GM19351 (cell line): ENCODE results near the gene FRMD5.

Source experiments
- ATAC-seq: cut with Tn5 transposase; IDR thresholded peaks from one replicate; pipeline ENCODE4 v1.9.1; 2021; ENCODE audit warnings: mild to moderate bottlenecking, moderate library complexity; ENCODE audit not compliant: unreplicated experiment

The FRMD5 gene

DNA sequence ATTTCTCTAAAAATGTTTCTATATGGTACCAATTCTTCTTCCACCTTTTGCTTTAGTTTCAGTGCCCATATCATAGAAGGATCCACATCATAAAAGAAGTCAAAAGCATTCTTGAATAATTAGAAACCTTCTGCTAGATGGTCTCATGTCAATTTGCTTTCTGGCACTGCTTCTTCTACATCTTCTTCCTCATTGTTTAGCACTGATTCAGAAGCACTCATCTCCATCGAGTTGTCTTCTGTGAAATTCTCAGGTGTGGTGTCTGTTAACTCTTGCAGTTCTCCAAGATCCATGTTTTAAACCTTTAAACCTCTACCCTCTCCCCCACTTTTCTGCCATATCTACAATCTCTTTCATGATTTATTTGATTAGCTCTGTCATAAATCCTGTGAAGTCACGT lies 213.5 kb downstream of the FRMD5 start:
- no peak for ATAC-seq

DNA sequence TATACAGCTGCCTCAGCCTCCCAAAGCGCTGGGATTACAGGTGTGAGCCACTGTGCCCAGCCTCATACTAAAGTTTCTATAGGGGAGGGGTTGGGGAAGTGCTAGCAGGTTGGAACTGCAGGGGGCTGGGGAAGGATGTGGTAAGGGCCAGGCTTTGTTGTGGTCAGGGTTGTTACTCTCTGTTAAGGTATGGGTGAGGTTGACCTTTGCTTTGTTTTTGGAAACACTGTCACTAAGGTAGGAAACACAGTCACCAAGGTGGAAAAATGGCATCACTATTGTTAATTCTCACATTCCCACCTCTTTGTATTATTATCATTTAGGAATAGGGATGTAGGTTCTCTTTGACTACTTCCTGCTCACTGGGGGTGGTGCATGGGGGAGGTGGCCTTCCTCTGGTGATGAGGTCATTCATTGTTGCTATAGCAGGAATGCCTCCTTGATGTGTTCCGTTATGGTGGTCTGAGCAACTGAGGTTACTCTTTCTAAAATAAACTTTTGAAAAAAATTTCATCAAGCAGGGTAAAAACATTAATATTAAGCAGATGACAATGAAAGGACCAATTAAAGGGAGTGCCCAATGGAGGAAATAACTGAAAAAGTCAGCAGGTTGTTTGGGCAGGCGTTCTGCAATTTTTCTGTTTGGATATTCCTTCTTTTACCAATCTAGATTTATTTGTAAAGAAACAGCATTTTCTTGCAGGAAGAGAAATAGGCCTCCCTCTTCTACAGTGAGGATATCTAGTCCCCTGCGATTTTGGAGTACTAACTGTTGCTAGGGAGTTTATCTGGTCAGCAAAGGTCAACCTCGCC lies 217.8 kb downstream of the FRMD5 start:
- peak; percentile 92 for ATAC-seq

DNA sequence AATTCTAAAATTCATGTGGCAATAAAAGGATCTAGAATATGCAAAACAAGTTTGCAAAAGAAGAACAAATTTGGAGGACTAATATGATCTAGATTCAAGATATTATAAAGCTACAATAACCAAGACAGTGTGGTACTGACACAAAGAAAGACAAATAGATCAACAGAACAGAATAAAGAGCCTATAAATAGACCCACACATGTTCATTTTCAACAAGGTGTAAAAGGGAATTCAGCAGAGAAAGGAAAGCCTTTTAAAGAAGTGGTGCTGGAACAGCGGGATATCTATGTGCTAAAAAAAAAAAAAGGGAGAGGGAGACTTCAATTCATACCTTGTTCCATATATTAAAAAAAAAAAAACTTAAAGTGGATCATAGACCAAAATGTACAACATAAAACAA lies 219.3 kb downstream of the FRMD5 start:
- ATAC-seq: no peak

- ATAC-seq: no peak
Observed at GRCh38 chr15:43975326-43975725, 219.7 kb downstream of the FRMD5 start.

- no peak for ATAC-seq
Observed at GRCh38 chr15:43974852-43975251, 220.2 kb downstream of the FRMD5 start.

GRCh38 chr15:43969802-43970375 lies 225.2 kb downstream of the FRMD5 start:
- no peak for ATAC-seq

- no peak for ATAC-seq
Observed at GRCh38 chr15:43968551-43968950, 226.5 kb downstream of the FRMD5 start.

- ATAC-seq: no peak
Observed at GRCh38 chr15:43966646-43967045, 228.4 kb downstream of the FRMD5 start.

GRCh38 chr15:43958861-43959330 lies 236.2 kb downstream of the FRMD5 start:
- no peak for ATAC-seq

- no peak for ATAC-seq
Observed at GRCh38 chr15:43957724-43958123, 237.3 kb downstream of the FRMD5 start.

GRCh38 chr15:43955140-43955539 lies 239.9 kb downstream of the FRMD5 start:
- no peak for ATAC-seq

GRCh38 chr15:43954181-43954621 lies 240.9 kb downstream of the FRMD5 start:
- no peak for ATAC-seq

DNA sequence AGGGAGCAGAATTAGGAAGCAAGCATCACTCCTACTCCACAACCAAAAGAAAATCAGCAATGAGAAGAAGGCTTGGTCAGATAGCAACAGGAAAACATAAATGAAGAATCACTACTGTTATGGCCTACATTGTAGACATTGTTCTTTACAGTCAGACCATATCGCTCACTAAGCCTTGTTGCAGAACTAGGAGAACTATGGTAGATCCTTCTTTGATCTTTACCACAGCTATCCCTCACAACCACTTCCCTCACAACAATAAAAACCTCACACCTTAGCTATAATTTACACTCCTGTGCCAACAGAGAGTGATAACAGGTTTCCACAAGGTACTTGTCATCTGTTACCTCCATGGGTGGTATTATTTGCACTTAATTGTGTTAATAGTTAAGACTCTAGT lies 241.7 kb downstream of the FRMD5 start:
- no peak for ATAC-seq

DNA sequence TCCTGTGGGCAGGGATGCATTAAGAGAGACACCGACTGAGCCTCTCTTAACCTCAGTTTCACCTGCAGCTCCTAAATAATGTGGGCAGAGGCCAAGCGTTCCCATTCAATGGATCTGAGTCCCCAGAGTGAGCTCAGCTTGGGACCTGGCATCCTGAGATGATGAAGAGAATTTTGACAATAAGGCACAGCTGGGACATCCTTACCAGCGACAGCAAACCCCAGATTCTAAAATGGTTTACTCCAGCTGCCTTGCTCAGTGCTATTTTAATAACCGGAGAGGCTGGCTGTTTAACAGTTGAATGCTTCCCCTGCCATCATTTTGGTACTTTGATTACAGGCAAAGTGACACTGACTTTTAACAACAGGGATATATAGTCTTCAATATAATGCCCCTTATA lies 244.5 kb downstream of the FRMD5 start:
- no peak for ATAC-seq

GRCh38 chr15:43948691-43949325 lies 246.3 kb downstream of the FRMD5 start:
- ATAC-seq: peak; percentile 88

DNA sequence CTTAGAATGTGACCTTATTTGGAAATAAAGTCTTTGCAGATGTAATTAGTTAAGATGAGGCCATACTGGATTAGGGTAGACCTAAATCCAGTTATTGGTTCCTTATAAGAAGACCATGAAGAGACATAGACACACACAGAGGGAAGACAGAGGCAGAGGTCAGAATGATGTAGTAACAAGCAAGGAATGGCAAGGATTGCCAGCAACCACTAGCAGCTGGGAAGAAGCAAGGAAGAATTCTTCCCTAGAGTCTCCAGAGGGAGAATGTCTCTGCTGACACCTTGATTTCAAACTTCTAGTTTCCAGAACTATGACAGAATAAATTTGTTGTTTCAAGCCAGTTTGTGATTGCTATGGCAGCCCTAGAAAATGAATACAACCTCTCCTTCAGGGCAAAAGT lies 251.6 kb downstream of the FRMD5 start:
- ATAC-seq: no peak

- ATAC-seq: no peak
Observed at GRCh38 chr15:43942194-43942593, 252.9 kb downstream of the FRMD5 start.

GRCh38 chr15:43941555-43941954 lies 253.5 kb downstream of the FRMD5 start:
- ATAC-seq: no peak

DNA sequence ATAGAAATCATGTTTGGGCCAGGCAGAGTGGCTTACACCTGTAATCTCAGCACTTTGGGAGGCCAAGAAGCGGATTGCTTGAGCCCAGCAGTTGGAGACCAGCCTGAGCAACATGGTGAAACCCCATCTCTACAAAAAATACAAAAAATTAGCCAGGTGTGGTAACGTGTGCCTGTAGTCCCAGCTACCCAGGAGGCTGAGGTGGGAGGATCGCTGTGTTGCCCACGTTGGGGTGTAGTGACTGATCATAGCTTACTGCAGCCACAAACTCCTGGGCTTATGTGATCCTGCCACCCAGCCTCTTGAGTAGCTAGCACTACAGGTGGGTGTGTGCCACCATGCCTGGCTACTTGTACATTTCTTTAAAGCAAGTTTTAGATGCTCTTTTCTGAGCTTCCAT lies 254.0 kb downstream of the FRMD5 start:
- ATAC-seq: no peak

DNA sequence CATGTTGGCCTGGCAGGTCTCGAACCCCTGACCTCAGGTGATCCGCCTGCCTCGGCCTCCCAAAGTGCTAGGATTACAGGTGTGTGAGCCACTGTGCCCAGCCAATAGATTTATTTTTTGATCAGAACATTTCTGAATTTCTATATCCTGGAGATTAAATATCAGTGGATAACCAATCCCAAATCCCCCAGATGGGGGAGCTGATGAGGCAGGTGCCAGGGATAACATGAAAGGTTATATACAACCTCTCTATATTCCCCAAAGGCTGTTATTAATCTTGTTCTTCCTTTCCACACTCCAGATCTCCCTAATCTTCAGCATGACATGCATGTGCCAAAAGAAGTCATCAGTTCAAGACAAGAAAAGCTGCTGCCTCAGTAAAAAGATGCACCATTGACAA lies 256.0 kb downstream of the FRMD5 start:
- ATAC-seq: no peak

DNA sequence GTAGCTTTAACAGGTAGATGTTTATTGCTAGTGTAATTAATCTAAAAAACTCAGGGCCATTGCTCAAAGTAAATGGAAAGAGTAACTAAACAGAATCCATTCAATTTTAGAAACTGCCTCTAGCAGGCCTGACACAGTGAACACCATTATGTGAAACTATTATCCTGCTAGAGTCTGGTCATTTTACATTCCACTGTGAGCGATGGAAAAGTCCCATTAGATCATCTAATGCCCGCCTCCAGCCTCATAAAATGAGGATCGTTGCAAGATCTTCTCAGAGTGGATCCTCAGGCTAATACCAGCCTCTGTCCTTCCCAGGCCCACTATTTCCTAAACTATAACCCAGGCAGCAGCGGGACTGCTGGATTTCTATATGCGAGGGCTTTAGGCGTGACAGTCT lies 260.6 kb downstream of the FRMD5 start:
- no peak for ATAC-seq

- ATAC-seq: no peak
Observed at GRCh38 chr15:43932907-43933306, 262.2 kb downstream of the FRMD5 start.
